Stimulated activated CD4-positive, alpha-beta T cell treated with anti-CD3 and anti-CD28 coated beads, Interleukin-15, amount 100 ng/mL, for 48 hours (primary cell): ENCODE measurements around the gene TNS3.

Source experiments
- DNase-seq, 2 donors: peaks; one replicate each; pipeline ENCODE4 v3.0.0-alpha.2; 2020; ENCODE audit warnings: low read depth in 2 of 2

TNS3 gene

DNA sequence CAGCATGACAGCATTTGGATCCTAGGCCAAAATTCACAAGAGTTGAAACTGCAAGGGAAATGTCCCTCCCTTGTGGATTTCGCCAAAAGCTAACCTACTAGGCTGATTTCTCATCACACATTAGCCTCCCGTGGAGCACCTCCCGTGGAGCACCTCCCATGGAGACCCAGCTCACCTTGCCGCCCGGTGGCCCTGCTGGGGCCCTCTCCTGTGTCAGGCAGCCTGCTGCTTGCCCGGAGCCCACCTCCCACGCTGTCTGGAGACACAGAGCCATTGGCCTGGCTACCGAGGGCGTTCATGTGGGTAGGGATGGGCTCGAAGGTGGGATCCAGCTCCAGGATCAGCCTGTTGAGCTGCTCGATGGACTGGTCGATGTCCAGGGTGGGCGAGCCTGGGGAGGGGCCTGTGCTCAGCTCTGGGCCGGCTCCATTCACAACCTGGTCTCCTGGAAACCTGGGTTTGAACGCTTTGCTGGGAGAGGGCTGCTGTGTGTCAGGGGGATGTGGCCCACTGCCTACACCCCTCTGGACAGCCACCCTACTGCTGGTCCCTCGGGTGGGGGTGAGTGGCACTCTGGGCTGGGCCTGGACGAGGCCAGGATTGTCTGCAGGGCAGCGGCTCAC, 213.6 kb downstream of the TNS3 start:
- DNase-seq = no peak

DNA sequence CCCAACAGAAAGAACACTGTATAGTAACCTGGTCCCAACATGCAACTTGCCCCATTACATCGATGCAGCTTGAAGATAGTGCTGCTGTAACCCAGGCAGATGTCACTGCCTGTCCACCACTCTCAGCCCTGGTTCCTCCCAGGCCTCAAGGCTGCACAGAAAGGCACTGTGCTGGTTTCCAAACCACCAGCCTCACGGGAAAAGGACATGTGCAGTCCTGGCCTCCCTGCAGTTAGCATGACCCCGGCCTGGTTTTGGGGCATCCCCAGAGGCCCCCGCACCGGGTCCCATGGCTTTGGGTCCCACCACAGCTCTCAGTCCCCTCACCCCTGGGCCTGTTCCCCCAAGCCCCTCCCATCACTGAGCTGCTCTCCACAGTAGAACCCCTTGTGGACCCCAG, 214.5 kb downstream of the TNS3 start:
- no peak for DNase-seq

DNA sequence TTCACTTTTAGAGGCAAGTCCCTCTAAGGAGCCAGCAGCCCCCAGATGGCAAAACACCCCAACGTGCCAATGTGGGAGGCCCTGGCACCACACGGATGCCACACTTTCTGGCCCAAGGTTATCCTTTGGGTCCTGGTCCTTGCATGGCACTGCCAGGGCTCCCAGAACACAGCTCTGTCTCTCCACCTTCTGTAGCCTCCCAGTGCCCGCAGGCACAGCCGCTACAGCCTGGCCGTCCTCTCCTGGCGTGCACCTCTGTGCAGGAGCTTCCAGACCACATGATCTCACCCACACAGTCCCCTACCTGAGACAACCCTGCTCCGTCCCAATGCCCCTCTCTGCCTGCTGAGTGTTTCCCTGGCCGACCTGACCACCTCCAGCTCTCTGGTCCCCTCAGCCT, 215.0 kb downstream of the TNS3 start:
- no peak for DNase-seq

DNA sequence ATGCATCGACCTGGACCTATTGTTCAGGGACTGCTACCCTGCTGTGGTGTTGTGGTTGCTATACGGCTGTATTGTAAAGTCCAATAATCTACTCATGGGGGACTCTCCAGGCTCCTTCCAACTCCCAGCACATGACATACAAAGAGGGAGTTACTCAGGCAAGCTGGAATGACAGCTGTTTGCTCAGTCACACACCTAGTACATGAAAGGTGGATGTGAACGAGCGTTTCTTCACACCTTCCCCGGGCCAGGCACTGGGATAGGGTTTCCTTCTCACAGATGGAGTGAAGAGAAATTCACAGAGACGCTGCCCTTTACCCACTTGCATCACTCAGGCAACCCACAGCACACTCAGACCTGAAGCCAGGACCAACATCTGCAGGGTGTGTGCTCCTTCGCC, 215.7 kb downstream of the TNS3 start:
- no peak for DNase-seq

DNA sequence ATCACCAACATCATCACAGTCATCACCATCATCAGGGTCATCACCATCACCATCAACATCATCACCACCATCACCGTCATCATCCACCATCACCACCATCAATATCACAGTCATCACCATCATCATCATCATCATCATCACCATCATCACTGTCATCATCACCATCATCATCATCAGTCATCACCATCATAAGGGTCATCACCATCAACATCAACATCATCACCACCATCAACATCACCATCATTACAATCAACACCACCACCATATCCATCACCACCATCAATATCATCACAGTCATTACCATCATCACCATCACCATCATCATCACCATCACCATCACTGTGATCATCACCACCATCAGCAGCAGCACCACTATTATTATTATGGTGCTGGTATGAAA, 218.9 kb downstream of the TNS3 start:
- no peak for DNase-seq

DNA sequence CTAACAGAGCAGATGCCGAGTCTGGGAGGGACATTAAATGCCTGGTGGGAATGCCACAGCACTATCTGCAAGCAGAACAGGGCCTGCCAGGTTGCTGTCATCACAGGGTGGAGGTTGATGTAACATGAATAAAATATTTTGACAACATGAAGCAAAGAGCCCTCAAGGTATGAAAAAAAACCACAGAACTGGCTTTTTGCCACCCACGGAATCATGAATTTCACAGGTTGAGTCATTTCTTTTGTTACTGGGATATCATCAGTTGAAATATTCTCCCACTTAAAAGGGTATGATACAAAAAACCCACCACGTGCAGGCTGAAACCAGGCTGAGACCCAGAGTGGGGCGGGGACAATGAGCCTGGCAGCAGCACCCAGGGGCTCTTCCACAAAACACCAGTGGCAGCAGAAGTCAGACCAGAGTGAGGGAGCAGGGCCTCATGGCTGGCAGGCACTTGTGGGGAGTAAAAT, 220.1 kb downstream of the TNS3 start:
- DNase-seq = peak; percentile 20 to 25

DNA sequence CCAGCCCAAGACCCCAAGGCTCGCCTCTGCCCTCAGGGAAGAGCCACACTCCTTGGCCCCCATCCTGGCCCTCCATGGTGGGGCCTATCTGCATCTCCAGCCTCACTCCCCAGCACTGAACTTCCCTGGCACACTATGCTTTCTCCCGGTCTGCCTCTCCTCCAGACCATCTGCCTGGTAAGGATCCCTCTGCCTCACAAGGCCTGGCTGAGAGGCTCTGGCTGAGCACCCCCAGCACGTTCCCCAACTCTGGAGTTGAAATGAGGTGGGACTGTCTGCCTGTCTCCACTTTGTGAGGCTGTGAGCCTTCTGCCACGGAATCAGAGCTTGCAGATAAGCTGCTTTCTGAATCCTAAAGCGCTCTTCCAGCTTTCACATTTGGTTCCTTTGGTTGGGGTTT, 220.7 kb downstream of the TNS3 start:
- DNase-seq = no peak

DNA sequence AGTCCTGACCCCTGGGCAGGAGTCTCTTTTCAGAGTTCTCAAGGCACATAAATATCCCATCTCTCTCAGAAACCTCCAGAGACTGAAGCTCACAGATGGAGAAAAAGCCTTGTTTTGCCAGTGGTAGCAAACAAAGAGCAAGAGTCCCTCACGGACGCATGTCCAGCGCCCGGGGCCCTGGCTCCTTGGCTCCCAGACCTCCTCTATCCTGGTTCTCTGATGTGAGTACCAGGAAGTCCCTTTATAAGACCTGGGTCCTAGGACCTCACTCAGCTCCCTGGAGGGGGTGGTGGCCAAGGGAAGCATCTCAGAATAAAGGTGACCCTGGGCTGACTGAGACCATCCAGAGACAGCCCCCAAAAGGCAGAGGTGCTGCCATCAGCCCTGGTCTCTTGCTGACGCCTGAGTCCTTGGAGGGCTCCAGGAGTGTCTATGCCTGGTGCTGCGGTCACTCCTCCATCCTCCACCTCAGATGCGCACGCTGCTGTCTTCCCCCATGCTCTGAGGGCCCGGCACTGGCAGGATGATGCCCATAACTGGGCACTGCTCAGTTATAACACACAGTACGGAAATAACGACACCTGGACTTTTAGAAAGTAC, 221.5 kb downstream of the TNS3 start:
- no peak for DNase-seq

DNA sequence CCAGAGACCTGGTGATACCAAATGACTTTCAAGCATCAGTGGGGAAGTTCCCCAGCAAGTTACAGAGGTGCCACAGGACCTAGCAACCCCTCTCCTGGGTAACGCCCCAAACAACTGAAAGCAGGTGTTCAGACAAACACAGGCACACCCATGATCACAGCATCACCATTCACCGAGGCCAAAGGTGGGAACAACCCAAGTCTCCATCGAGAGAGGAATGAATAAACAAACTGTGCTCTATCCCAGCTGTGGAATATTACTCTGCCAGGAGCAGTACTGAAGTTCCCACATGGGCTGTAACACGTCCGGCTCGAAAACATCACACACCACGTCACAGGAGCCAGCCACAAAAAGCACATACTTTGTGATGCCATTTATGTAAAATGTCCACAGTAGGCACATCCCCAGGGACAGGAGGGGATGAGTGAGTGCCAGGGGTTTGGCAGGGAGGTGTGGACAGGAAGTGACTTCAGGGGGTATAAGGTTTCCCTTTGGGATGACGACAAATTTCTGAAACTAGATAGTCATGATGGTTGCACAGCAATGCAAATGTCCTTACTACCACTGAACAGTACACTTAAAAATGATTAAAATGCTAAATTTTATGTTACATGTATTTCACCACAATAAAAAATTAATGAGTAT, 222.8 kb downstream of the TNS3 start:
- DNase-seq = no peak

DNA sequence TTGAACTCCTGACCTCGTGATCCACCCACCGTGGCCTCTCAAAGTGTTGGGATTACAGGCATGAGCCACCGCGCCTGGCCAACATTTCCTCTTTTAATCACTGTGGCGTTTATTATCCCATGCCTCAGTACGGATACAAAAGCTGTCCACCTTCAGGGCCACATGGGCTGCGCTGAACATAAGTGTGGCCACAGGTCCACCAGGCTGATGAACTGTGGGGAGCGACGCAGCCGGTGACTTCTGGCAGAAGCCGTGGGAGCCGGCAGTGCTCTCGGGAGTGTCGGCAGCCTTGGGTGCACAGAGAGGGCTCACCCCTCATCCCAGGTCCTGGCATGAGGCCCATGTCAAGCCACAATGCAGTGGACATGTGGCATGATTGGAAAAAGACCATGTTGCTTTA, 223.6 kb downstream of the TNS3 start:
- no peak for DNase-seq

DNA sequence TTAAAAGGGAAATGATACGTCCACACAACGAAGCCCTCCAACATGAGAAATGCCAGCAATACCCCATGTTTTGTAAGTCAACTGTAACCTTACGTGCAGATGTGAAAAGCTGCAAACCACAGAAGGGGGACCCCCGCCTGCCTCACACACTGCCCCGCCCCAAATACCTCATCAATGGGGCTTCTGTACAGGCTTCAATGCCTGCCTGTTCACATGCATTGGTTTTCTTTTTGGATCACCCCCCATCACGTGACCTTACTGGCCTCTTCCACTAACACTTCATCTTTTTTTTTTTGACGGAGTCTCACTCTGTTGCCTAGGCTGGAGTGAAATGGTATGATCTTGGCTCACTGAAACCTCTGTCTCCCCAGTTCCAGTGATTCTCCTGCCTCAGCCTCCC, 224.0 kb downstream of the TNS3 start:
- DNase-seq = no peak

DNA sequence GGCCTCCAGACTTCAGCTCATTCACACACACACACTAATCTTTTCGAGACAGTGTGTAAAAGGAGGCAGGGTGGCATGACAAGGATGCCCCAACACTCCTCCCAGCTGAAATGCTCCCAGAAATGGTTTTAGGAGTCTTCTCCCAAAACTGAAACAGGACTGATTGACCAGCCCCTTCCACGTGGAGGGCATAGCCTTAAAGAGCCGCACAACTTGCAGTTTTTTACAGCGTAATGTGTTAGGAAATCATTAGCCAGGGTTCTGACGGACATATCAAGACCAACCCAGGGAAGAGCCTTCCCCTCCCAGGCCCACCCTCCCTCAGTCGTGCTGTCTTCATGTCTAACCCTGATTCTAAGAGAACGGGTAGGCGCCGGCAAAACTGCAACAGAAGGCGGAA, 224.6 kb downstream of the TNS3 start:
- no peak for DNase-seq

DNA sequence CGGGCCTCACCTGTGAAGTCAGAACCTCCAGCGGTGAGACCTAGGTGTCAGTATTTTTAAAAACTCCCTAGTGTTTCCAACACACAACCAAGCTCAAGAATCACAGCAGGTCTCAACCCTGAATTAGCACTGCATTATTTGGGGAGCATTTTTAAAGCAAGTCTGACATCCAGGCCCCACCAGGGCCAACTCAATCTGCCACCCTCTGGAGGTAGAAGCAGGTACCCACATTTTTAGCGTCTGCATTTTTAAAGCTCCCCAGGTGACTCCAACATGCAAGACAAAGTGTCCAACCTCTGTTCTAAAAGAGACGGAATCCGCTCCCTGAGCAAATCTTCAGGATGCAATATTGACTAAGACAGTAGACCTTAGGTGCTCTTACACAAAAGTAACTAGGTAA, 225.7 kb downstream of the TNS3 start:
- no peak for DNase-seq

DNA sequence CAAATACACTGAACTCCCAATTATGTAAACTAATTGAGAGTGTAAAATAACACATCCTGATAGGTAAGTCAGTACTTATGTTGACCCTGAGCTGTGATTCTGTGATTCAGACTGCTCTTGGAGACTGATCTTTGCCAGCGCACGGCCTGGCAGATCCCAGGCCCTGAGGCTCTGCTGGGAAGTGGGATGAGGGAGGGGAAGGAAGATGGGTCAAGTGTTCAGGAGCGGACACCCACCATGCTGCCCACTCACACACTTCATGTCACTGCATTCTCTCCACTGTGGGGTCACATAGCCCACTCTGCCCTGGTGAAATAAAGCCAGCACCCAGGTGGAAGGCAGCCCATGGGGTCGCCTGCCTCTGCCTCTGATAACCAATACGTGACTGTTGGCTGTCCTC, 226.2 kb downstream of the TNS3 start:
- DNase-seq = no peak

DNA sequence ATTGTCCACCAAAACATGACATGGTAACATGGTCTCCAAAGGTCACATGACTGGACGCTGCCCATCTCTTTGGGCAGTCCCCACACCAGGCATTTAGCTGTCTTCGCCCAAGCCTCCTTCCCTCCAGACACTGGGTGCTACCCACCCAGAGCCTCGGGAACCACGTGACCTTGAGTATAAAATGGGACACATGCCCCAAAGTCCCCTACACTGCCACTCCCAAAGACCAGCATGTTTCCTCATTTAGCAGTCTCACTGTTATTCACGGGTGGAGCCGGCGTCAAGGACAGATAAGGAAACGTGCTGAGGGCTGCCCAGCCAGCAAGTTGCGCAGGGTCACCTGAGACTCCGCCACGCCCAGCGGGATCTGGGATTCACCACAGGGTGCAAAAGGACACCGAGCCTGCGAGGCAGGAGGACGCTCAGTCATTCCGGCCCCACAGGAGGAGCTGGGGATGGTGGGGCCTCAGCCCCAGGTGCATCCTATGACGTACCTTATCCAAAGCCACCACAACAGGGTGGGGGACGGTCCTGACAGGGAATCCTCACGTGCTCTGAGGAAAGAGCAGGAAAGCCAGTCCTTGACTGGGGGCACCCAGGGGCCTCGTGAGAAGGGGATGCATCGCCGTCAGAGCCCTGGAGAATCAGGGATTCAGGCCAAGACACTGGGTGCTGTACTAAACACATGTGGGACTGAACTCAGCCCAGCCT, 226.9 kb downstream of the TNS3 start:
- no peak for DNase-seq

DNA sequence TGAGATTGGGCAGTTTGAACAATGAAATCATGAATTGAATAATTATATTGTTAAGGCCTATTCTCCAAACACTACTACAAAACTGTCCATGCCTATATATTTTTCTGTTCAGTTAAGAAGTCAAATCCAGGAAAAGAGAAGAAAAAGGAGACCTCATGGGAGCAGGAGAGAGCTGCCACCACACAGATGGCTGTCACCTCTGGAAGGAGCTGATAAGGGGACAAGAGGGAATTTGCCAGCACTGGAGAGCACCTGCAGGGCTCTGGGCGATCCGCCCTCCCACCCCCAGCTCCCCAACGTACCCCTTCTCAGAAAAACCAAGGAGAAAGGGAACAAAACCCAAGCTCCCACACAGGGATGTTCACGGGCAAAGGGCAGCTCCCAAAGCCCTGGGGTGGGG, 227.8 kb downstream of the TNS3 start:
- no peak for DNase-seq

DNA sequence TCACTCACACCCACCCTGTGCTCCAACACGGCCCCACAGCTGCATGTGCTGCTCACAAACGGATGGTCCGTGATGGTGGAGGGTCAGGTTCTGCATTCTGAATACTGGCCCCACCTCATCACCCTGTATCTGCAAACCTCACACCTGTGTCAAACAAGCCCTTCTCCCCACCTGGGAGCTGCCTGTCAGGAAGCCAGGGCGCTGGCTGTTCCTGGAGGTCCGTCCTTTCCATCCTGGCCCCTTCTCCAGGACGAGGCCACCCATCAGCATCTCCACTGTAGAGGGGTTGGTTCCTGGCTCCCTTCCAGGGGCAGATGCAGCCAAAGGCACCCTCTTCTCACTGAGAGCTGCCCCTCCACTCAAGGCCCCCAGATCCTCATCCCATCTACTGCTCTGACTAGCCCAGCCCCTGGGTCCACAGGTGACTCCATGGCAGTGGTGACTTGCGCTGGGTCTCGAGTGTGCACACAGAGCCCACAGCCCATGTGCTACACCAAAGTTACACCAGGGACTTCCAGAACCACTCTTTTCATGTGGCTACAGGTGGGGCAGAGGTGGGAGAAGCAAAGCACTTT, 229.4 kb downstream of the TNS3 start:
- no peak for DNase-seq

DNA sequence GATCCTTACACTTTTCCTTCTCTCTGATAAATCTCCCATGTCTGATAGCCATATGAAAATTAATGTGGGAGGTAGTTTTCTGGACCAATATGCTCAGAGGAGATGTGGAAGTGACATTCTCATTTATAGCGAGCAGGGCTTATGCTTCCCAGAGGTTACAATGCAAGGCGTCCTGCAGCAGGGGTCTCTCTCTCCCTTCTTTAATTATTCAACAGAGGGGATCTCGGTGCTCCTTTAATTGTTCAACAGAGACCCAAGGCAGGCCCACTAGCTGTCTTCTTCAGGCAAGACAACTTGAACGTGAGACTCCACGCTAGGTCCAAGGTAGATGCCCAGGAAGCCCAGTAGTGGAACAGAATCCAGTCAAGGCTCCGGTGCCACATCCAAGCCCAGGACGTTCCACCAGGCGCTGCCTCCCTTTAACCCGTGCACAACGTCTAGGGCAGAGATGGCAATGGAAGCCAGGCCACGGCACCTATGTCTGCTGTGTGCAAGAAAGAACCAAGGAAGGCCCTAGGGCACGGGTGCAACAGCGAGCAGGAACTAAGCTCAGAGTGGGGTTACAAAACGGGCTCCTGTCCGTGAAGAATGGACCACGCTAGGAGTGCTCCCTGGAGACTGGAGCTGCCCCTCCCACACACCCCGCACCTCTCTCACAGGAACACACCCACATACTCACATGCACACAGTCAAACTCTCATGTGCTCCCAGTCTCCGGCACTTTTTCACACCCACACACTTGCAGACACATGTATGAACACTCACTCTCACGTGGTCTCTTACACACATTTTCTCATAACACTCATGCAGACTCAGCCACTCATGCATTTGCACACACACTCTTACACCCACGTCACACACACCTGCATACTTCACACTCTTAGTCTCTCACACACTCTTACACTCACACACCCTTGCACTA, 230.4 kb downstream of the TNS3 start:
- DNase-seq = no peak

DNA sequence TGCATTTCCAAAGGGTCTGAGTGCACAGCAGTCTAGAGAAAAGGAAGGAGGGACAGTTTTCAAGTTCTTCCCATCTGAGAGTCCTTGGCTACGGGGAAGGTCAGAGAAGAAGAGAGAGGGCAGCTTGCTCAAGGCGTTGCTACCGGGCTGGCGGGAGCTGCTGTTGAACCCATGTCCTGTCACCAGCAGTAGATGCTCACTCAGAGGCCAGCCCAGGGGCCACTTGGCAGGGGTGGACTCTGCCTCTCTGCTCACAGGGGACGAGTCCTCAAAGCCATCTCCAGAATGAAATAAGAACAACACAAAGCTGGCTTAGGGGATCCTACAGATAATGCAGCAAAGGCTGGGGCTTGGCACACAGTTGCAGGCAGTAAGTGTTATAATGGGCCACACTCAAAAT, 231.5 kb downstream of the TNS3 start:
- DNase-seq = no peak

DNA sequence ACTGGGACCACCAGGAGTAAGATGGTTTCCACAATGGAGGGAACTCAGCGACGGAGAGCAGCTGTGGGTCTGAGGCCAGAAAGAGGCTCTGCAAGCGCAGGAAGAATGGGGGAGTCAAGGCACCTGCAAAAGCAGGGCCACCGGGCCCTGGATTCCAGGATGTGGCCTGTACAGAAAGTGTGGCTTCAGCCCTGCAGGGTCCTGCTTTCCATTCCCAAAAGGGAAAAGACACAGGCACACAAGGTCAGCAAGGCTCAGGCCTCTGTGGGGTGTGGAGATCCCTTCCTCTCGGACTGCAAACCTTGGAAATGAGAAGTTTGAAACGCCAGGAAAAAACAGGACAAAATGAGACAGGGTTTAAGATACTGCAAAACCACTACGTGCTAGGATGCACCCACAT, 232.5 kb downstream of the TNS3 start:
- DNase-seq = no peak

DNA sequence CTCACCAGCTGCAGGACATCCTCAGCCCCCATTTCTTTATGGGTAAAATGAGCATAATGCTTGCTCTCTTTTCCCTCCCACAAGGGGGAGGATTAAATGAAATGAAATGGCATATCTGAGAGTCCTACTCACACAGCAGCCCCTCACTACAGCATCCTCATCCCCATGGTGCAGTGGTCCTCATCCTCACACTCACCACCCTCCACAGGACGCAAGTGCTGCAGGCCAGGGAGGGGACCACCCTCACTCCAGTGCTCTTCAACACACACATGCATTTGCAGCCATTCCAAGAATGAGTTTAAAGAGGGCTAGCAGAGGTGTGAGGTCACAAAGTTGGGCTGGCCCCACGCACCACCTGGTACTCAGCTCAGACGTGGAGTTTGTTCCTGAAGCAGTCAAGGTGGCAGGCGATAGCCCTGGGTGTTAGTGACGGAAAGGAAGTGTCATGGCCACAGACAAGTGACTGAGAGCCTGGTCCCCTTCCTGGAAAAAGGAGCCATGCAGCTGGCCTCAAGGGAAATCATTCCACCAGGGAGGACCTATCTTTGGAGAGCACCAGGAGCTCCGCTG, 234.0 kb downstream of the TNS3 start:
- no peak for DNase-seq
